Ishikawa (cell line): ENCODE results near the gene SH3PXD2A.

Experiments
- CEBPB ChIP-seq: IDR thresholded peaks from 2 replicates; pipeline ENCODE4 v1.6.1; 2012
- CREB1 ChIP-seq: IDR thresholded peaks from 2 replicates; pipeline ENCODE4 v1.6.1; 2012; ENCODE audit warnings: low read depth
- EP300 ChIP-seq: IDR thresholded peaks from 2 replicates; pipeline ENCODE4 v1.6.1; 2012; ENCODE audit warnings: borderline replicate concordance
- FOXM1 ChIP-seq: IDR thresholded peaks from 2 replicates; pipeline ENCODE4 v1.6.1; 2012; ENCODE audit warnings: low read depth, borderline replicate concordance
- RAD21 ChIP-seq: IDR thresholded peaks from 2 replicates; pipeline ENCODE4 v1.6.1; 2012; ENCODE audit warnings: low read depth
- TCF12 ChIP-seq: IDR thresholded peaks from 2 replicates; pipeline ENCODE4 v1.6.1; 2012; ENCODE audit warnings: low read depth
- TEAD4 ChIP-seq: IDR thresholded peaks from 2 replicates; pipeline ENCODE4 v1.6.1; 2012
- YY1 ChIP-seq: IDR thresholded peaks from 2 replicates; pipeline ENCODE4 v1.6.1; 2012; ENCODE audit warnings: low read depth
- TF ChIP-seq, protein P1 (sequence below): IDR thresholded peaks from 2 replicates; pipeline ENCODE4 v1.6.1; 2012
- TF ChIP-seq, protein P2 (sequence below): IDR thresholded peaks from 2 replicates; pipeline ENCODE4 v1.6.1; 2012

DNA sequence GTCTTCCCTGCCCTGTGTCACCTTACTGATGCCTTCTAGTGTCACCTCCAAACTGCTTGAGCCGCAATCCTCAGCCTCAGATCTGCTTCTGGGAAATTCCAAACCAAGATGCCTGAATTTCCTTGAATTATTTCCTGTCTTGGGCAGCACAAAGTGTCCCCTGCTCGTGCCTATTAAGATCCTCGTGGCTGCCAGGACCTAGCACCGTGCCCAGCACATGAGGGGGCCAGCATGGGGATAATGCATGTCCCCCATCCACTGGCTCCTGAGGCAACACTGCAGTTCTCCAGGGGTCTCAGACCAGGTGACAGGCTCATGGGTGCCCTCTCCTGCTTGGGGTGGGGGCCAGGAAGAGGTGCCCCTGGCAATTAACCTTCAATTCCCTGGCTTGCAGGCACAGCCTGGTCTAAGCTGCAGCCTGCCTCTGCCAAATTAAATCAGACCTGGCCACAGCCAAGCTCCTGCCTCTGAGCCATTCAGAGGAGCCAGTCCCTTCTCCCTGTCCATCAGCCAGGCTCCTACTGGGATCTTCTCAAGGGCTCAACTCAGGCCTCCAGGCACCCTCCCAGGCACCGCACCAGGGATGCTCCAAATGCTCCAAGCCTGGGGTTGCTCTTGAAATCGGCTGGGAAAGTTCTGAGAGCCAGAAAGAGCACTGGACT lies 146.6 kb downstream of the SH3PXD2A start:
- TF ChIP-seq CREB1 (no peak), YY1 (no peak), FOXM1 (no peak), EP300 (no peak), TEAD4 (no peak), RAD21 (no peak), CEBPB (no peak), TCF12 (no peak)
- TF ChIP-seq, protein P1, sequence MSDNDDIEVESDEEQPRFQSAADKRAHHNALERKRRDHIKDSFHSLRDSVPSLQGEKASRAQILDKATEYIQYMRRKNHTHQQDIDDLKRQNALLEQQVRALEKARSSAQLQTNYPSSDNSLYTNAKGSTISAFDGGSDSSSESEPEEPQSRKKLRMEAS, result no peak
- TF ChIP-seq, protein P2, sequence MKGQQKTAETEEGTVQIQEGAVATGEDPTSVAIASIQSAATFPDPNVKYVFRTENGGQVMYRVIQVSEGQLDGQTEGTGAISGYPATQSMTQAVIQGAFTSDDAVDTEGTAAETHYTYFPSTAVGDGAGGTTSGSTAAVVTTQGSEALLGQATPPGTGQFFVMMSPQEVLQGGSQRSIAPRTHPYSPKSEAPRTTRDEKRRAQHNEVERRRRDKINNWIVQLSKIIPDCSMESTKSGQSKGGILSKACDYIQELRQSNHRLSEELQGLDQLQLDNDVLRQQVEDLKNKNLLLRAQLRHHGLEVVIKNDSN, result no peak
